OCI-LY7 (cell line): ENCODE measurements around the gene GSK3A. TPM values are rescaled to one million over a fixed set of nuclear protein-coding genes. Genes with fewer than 3 reads are reported as not detected.

Experiments
- BruUV-seq: library from RNA; stranded (reverse); fragments of 400-500 nt; replicated peaks from 2 replicates; lab custom pipeline; 2021; lab: Mats Ljungman, UMichigan
- CTCF ChIA-PET: fragments of 300-600 bp; sonication (Branson Sonifier 250); formaldehyde crosslinking; loops from one replicate; lab custom pipeline; 2022; ENCODE audit warnings: antibody characterized with exemption; ENCODE audit not compliant: unreplicated experiment; lab: Charles Lee
- POLR2A ChIA-PET: fragments of 300-600 bp; sonication (Branson Sonifier 250); formaldehyde crosslinking; loops from one replicate; lab custom pipeline; 2022; ENCODE audit warnings: antibody characterized with exemption; lab: Charles Lee
- DNase-seq: peaks from one replicate; pipeline ENCODE4 v3.0.0-alpha.2; 2015; ENCODE audit warnings: low spot score
- H2AFZ ChIP-seq: fragments of 200-600 bp; sonication (generic), shearing (Covaris generic); 2 replicates; pipeline ENCODE4 v1.6.1; 2014; ENCODE audit warnings: mild to moderate bottlenecking, antibody characterized with exemption, low read length, moderate library complexity
- H3K27ac ChIP-seq: fragments of 200-600 bp; sonication (generic); 2 replicates; pipeline ENCODE4 v1.5.1; 2014; ENCODE audit warnings: mixed run types, low read depth, mild to moderate bottlenecking, moderate library complexity, low read length, inconsistent platforms; ENCODE audit not compliant: poor library complexity, severe bottlenecking
- H3K36me3 ChIP-seq: fragments of 200-600 bp; sonication (generic); 2 replicates; pipeline ENCODE4 v1.6.1; 2014; ENCODE audit warnings: mild to moderate bottlenecking, antibody characterized with exemption, low read length, moderate library complexity, mixed read lengths; ENCODE audit not compliant: insufficient read depth
- H3K4me1 ChIP-seq: fragments of 200-600 bp; sonication (generic); 2 replicates; pipeline ENCODE4 v1.5.1; 2014; ENCODE audit warnings: mild to moderate bottlenecking, low read length; ENCODE audit not compliant: insufficient read depth, poor library complexity, severe bottlenecking
- H3K4me2 ChIP-seq: fragments of 200-600 bp; sonication (generic); 2 replicates; pipeline ENCODE4 v1.6.1; 2014; ENCODE audit warnings: mild to moderate bottlenecking, low read length
- H3K4me3 ChIP-seq: fragments of 200-600 bp; sonication (generic); 2 replicates; pipeline ENCODE4 v1.5.1; 2014; ENCODE audit warnings: mild to moderate bottlenecking, low read depth, low read length; ENCODE audit not compliant: poor library complexity, severe bottlenecking
- H3K79me2 ChIP-seq: fragments of 200-600 bp; sonication (generic); 2 replicates; pipeline ENCODE4 v1.6.1; 2016; ENCODE audit warnings: low read depth, mild to moderate bottlenecking, low read length, moderate library complexity, mixed read lengths; ENCODE audit not compliant: insufficient read depth
- H3K9me2 ChIP-seq: fragments of 200-600 bp; sonication (generic); 2 replicates; pipeline ENCODE4 v1.6.1; 2016; ENCODE audit warnings: mild to moderate bottlenecking, low read length, mixed read lengths; ENCODE audit not compliant: insufficient read depth
- H3K9me3 ChIP-seq: fragments of 200-600 bp; sonication (generic); 2 replicates; pipeline ENCODE4 v1.6.1; 2014; ENCODE audit warnings: mild to moderate bottlenecking, mixed run types, low read length, mixed read lengths
- H4K20me1 ChIP-seq: fragments of 200-600 bp; sonication (generic); 2 replicates; pipeline ENCODE4 v1.6.1; 2014; ENCODE audit warnings: mild to moderate bottlenecking, antibody characterized with exemption, low read length, moderate library complexity, mixed read lengths; ENCODE audit not compliant: insufficient read depth
- EZH2phosphoT487 ChIP-seq: fragments of 200-600 bp; sonication (generic); IDR thresholded peaks from 2 replicates; pipeline ENCODE4 v1.6.1; 2018; ENCODE audit warnings: low read depth, borderline replicate concordance, mild to moderate bottlenecking, mixed run types, antibody characterized with exemption, low read length, moderate library complexity, mixed read lengths
- intact Hi-C: fragments of 100-400 bp; cut with micrococcal nuclease; formaldehyde crosslinking; loops from one replicate; pipeline ENCODE4 v1.10.0; 2022; ENCODE audit not compliant: unreplicated experiment
- total RNA-seq, 2 experiments: library from RNA; depleted of rRNA in 1 of 2; stranded (reverse); fragments of >200 nt in 1 of 2; shearing (Covaris generic) in 1 of 2; gene quantifications; 2 replicates each; pipeline ENCODE4 v1.2.3, GENCODE V29; 2014 to 2022
- TF ChIP-seq, protein P1 (sequence below): fragments of 200-600 bp; sonication (generic); conservative IDR thresholded peaks from 2 replicates; pipeline ENCODE4 v1.5.1; 2014; ENCODE audit warnings: mild to moderate bottlenecking, antibody characterized with exemption, low read length, moderate library complexity, mixed read lengths

GSK3A gene
- total RNA-seq, 2 experiments from 2014 or later = 20.9 to 29.2 TPM

- Histone ChIP-seq H3K79me2 (no peaks in the 10 kb centered on the region), H4K20me1 (no peaks in the 10 kb centered on the region), H2AFZ (no peak overlapping the region), H3K36me3 (peaks cover 95% of the 10 kb centered on the region), H3K4me1 (no peaks in the 10 kb centered on the region), H3K4me2 (no peak overlapping the region), H3K4me3 (no peak overlapping the region), H3K27ac (no peak overlapping the region), H3K9me3 (no peaks in the 10 kb centered on the region), H3K9me2 (no peaks in the 10 kb centered on the region)
- TF ChIP-seq EZH2phosphoT487 = no peak
- TF ChIP-seq, protein P1, sequence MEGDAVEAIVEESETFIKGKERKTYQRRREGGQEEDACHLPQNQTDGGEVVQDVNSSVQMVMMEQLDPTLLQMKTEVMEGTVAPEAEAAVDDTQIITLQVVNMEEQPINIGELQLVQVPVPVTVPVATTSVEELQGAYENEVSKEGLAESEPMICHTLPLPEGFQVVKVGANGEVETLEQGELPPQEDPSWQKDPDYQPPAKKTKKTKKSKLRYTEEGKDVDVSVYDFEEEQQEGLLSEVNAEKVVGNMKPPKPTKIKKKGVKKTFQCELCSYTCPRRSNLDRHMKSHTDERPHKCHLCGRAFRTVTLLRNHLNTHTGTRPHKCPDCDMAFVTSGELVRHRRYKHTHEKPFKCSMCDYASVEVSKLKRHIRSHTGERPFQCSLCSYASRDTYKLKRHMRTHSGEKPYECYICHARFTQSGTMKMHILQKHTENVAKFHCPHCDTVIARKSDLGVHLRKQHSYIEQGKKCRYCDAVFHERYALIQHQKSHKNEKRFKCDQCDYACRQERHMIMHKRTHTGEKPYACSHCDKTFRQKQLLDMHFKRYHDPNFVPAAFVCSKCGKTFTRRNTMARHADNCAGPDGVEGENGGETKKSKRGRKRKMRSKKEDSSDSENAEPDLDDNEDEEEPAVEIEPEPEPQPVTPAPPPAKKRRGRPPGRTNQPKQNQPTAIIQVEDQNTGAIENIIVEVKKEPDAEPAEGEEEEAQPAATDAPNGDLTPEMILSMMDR = no peak
- no peak for DNase-seq
- intact Hi-C loops = no loop called here
- POLR2A ChIA-PET = no interaction called here
- no TSS peak for BruUV-seq
- CTCF ChIA-PET = interaction anchor here (0.6 kb wide), 1 partner anchor 221 kb away, joined by 3 read pairs; no protein-coding TSS in a partner anchor
Measured at GRCh38 chr19:42228641-42229040, 13.8 kb downstream of the GSK3A start.

DNA sequence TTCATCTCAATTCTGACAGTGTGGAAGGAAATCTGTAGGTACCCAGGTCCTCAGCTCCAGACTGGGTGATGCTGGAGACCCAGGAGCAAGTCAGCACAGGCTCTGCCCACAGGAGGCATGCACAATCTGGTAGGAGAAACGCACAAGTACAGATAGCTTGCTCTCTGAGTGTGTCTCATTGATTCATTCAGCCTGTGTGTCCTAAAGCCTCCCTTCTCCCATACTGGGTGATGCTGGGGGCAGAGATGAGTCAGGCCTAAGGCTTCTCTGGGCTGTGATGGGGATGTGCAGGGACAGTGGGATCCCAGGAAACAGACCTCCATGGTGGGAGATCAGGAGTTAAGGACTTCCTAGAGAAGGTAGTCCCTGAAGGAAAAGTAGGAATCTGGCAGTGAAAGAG lies 15.5 kb downstream of the GSK3A start:
- Histone ChIP-seq H3K27ac (no peak overlapping the region), H3K9me3 (no peaks in the 10 kb centered on the region), H3K36me3 (peaks cover 87% of the 10 kb centered on the region), H2AFZ (no peak overlapping the region), H3K4me3 (no peak overlapping the region), H4K20me1 (no peaks in the 10 kb centered on the region), H3K9me2 (no peaks in the 10 kb centered on the region), H3K79me2 (peaks cover 11% of the 10 kb centered on the region), H3K4me1 (no peaks in the 10 kb centered on the region), H3K4me2 (no peak overlapping the region)
- ChIA-PET CTCF (no interaction called here), POLR2A (no interaction called here)
- DNase-seq = no peak
- BruUV-seq = no TSS peak
- no peak for TF ChIP-seq EZH2phosphoT487
- TF ChIP-seq, protein P1 = no peak
- intact Hi-C loops = no loop called here

- H3K27ac ChIP-seq = no peak overlapping the region
- POLR2A ChIA-PET = no interaction called here
- peaks cover 10% of the 10 kb centered on the region for H3K4me1 ChIP-seq
- H3K4me2 ChIP-seq = no peak overlapping the region
- intact Hi-C loops = no loop called here
- TF ChIP-seq, protein P1 = no peak
- no peak overlapping the region for H3K4me3 ChIP-seq
- no peaks in the 10 kb centered on the region for H3K9me2 ChIP-seq
- H4K20me1 ChIP-seq = no peaks in the 10 kb centered on the region
- H3K9me3 ChIP-seq = no peaks in the 10 kb centered on the region
- no peak for DNase-seq
- H3K36me3 ChIP-seq = peaks cover 76% of the 10 kb centered on the region
- peaks cover 22% of the 10 kb centered on the region for H3K79me2 ChIP-seq
- H2AFZ ChIP-seq = no peak overlapping the region
- CTCF ChIA-PET = no interaction called here
- BruUV-seq = no TSS peak
Measured at GRCh38 chr19:42225718-42226292, 16.6 kb downstream of the GSK3A start.
